Endometrial microvascular endothelial cells (primary cell): ENCODE data around the gene CRK. TPM values are rescaled to one million over a fixed set of nuclear protein-coding genes. Genes with fewer than 3 reads are reported as not detected.

ENCODE experiments used
- in situ Hi-C: cut with HindIII; loops from 2 replicates; pipeline ENCODE4 v1.10.0; 2017; ENCODE audit warnings: low sequenced_read_pairs, low pct_unique_long_range_greater_than_20kb; ENCODE audit errors: inconsistent ontology term
- total RNA-seq: library from RNA; depleted of rRNA; stranded (reverse); fragments of >200 nt; gene quantifications from one replicate; pipeline ENCODE4 v1.2.3, GENCODE V29; 2015; ENCODE audit errors: inconsistent ontology term

CRK gene
- total RNA-seq, 1 donor from 2014 or later, result 96.0 TPM

DNA sequence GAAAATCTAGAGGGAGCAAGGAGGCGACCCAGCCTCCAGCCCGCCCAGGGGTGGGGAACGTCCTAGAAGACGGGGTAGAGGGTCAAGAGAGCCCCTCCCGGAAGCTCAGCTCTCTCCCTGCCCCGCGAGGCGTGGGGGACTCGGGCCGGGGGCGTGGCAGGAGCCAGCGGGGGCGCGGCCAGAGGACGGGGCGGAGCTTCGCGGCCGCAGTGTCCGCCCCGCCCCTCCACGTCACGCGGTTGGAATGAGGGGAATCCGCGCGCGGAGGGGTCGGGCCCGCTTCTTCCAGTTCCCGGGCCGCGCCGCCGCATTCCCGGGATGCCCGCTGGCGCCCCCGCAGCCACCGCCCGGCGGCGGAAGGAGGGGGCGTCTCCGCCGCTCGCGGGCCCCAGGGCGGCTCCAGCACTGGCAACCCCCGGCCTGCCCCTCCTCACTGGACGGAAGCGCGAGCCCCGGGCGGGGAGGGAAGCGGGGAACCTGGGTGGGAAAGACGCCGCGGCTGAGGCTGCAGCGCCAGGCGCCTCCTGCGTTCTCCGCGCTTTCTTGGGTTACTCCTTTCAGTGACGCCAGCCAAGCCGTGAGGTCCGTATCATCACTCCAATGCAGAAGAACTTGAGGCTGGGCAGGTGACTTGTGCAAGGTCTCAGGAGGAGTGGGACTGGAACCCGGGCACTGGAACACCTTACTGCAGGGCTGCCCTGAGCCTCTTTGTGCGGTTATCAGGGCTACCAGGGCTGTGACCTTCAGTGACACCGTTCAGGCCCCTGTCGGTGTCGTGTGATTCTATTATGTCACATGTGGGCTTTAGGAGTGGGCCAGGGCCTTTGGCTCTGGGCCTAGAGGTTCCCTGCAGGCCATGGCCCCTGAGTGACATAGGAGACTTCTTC, 32.1 kb upstream of the CRK start:
- in situ Hi-C loops, result no loop called here

DNA sequence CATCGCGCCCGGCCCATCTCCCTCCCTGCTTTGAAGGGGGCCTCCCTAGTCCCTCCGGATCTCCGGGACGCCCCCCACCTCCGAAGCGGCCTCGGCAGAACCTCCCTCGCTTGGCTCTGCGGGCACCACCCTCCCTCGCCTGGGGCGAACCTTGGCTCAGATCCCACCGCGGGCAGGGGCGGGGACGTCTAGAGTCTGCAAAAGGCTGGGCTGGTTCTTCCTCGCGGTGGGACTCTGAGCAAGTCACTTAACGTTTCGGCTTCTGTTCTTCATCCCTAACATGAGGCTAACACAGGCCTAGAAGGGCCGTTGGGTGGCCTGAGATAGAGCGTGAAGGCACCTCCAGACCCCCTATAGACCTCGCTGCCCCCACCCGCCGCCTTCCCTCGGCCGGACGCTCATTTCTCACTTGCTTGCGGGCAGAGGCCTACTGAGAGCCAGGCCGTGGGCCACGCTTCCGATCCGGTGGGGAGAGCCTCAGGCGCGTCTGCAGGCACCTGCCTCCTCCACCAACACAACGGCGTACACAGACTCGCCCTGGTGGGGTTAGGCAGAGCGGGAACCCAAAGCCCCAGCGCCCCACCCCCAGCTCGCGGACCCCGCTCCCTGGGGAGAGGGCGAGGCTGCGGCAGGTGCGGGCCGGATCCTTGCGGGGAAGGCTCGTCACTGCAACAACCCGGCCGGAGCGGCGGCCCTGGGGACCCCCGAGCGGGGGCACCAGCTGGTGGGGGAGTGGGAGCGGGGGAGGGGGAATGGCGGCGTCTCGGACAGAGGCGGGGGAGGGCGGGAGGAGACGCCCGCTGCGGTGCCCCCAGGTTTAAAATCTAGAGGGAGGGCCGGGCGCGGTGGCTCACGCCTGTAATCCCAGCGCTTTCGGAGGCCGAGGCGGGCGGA, 31.0 kb upstream of the CRK start:
- in situ Hi-C loops, result no loop called here

DNA sequence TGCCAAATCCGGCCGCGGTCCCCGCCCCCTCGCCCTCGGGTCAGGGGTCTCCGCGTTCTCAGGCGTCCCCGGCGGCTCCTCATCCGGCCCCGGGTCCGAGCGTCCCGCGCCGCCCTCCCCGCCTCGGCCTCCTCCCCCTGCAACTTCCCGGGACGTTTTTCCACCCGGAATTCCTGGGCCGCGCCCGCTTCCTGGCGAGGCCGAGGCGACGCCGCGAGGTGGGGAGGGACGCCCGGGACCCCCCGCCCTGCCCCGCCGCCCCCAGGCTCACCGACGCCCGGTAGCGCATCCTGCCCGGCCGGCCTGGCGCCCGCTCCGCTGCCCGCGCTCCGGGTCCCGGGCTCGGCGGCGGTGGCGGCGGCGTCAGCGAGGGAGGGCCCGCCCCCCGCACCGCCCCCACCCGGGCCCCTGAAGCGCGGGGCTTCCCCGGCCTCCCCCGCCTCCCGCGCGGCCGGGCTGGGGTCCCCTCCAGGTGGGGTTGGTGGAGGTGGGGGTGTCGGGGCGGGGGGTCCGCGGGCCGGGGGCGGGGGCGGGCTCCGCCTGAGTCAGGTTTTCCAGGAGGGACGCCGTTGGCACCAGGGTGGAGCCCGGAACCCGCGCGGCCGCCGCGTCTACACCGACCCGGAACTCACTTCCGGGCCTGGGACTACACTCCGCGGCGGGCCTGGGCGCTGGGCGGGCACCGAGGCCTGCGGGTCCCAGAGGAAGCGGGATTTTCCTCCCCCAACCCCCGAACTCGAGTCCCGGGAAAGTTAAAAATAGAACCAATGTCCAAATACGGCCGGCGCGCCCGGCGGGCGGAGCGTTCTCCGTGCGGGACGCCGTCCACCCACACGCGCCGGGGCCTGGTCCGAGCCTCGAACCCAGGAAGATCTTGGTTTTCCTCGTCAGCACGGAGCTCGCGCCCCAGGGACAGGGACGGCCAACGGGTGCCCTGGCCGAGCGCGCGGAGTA, 29.7 kb upstream of the CRK start:
- in situ Hi-C loops, result no loop called here

DNA sequence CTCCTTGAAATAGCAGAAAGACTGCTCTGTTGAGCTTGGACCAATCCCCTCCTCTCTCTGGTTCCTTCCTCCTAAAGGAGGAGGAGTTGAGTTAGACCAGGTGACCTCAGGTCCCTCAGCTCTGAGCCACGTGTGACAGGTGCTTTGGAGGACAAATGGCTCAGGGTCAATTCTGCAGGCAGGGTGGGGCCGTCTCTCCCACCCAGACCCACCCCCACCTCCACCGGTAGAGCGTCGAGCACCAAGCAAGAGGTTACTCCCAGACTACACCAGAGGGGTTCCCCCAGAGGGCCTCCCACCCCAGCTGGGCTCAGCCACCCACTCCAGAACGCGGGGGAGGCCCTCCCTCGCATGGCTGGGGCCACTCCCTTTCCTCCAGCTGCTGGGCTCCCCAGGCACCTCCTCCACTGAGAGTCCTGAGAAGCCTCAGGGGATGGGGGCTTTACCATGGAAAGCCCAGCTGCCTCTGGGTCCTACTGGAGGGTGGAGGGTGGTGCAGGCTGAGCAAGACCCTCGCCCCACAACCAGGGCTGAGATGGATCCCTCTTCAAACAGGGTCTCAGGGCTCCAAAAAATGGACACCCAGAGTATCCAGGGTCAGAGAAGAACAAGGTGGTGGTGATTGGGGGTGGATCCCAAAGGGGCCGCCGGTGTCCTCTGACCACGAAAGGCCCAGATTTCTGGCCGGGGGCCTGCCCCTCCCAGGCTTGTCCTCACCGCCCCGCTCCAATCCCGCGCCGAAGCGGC, 28.8 kb upstream of the CRK start:
- in situ Hi-C loops, result no loop called here

DNA sequence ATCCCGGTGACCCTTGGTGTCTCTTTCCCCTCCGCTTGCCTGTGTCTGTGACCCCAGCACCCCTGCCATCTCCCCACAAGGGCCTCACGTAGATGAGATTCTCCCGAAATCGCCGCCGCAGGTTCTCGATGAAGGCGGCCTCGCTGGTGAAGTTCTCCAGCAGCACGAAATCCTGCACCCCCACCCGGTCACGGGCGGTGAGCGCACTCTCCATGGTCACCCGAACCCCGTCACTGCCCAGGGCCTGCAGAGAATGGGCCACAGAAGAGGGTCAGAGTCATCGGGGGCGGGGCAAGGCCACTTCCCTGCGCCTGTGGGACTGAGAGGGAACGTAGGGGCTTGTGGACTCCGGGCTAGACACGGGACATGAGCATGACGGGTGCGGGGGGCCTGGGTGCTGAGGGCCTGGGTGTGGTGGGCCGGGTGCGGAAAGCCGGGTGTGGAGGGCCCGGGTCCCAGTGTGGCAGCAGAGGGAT, 28.1 kb upstream of the CRK start:
- in situ Hi-C loops, result no loop called here

DNA sequence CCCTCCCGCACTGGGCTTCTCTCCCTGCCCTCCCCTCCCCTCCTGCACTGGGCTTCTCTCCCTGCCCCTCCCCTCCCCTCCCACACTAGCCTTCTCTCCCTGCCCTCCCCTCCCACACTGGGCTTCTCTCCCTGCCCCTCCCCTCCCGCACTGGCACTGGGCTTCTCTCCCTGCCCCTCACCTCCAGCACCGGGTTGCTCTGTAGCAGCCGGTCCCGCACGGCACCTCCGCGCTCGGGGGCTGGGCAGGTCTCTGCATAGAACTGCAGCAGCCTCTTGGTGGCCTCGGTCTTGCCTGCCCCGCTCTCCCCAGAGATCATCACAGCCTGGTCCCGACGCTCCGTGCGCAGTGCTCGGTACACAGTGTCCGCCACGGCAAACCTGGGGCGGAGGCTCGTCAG, 26.6 kb upstream of the CRK start:
- in situ Hi-C loops, result no loop called here

DNA sequence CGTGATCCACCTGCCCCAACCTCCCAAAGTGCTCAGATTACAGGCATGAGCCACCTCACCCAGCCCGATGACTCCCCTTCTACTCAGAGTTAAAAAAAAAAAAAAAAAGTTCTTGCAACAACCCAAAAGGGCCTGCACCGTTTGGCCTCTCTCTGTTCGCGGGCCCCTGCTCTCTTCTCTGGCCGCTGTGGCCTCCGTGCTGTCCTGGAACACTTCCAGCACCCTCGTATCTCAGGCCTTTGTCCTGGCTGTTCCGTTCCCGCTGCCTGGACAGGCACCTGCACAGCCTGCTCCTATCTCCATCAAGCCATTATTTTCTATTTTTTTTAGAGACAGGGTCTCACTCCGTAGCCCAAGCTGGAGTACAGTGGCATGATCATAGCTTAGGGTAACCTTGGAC, 25.7 kb upstream of the CRK start:
- in situ Hi-C loops, result no loop called here

DNA sequence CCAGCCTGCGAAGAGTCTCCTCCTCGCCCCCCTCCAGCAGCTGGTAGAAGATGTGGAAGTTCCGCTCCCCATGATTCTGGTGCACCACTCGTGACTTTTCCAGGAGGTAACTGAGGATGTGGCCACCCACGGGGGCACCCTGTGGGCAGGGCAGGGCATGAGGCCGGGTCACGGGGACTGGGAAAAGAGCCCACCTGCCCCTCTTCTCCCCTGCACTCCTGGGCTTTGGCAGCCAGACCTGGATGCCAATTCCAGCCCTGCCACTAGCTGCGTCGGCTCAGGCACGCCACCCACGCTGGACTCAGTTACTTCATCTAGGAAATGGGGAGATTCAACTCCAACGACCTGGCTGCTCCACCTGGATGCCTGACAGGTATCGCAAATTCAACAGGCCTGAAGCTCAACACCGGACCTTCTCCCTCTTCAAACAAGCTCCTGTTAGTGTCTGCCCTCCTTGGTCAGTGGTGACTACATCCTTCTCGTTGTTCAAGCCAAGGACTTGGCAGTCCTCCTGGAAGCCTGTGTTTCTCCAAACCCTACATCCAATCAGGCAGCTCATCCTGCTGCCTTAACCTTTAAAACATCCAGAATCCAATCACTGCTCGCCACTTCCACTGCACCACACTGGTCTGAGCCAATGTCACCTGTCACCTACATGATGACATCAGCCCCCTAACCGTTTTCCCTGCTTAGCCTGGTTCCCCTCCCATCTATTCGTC, 24.9 kb upstream of the CRK start:
- in situ Hi-C loops, result no loop called here

DNA sequence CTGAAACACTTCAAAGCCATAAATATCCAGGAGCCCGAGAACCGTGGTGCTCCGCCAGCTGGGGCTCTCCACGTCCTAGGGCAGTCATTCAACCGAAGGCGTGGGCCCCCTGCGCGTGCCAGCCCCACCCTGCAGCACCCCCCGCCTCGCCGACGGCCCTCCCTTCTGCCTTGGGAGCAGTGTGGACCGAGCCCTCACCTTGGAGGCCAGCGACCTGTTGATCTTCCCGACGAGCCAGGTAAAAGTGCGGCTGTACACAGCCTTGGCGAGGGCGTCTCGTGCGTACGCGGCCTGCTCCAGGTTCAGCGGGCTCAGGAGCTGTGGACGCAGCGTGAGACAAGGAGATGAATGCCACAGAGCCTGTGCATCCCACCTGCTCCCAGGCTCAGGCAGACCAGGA, 22.4 kb upstream of the CRK start:
- in situ Hi-C loops, result no loop called here

DNA sequence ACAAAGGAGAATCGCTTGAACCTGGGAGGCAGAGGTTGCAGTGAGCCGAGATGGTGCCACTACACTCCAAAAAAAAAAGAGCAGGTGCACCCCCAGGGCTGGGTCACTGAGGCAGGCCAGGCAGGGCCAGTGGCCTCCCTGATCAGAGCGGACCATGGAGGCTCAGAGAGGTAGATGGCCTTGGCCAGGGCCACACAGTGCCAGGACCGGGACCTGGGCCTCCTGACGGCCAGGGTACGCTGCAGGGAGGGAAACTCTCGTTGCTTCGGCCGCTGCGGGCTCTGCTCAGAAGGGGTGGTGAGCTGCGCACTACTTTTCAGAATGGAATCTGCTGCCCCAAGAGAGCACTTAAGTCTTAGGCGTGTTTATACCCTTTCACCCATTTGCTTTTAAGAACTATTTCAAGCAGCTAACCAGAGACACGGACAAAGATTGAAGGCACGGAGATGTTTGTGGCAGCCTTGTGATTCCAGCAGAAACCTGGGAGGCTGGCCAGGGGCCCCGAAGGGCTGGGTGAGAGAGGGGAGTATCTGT, 19.4 kb upstream of the CRK start:
- in situ Hi-C loops, result no loop called here

DNA sequence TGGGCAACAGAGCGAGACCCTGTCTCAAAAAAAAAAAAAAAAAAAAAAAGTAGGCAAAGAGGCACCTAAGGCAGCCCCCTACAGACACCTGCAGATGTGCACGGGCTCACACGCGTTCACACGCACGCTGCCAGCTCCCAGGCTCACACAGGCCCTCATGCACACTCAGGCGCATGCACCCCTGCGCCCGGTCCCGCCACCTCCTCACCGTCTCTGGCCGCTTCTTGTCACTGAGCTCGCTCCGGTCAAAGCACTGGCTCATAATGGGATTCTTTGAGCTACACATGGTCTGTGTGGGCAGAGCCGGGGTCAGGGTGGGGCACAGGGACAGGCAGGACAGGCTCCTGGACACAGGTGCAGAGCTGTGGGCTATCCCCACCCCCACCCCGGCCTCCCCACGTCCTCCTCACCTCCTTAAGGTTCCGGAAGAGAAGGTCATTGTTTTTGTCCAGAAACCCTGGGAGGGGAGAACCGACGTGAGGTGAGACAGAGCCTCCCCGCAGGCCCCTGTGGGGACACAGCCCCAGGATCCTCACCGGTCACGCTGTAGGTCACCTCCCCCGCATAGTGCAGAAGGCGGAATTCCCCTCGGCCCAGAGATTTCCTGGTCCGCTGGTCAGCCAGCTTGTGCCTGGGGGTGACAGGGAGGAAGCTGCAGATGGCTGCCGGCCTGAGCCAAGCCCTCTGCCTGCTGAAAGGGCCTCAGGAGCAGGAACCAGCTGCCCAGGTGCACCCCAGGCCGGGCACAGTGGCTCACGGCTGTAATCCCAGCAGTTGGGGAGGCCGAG, 18.6 kb upstream of the CRK start:
- in situ Hi-C loops, result no loop called here

DNA sequence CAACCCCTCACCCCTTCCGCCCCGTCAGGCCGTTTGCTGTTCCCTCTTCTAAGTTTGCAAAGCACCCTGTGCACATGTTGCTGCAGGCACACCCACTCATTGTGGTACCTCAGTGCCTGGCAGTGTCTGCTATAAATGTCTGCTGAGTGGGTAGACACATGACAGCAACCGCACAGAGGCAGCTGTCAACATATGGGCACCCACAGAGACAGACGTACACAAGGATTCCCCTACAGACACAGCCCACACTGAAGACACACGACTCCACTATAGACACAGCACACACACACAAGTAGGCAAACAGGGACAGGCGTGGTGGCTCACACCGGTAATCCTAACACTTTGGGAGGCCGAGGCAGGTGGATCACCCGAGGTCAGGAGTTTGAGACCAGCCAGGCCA, 17.8 kb upstream of the CRK start:
- in situ Hi-C loops, result no loop called here

DNA sequence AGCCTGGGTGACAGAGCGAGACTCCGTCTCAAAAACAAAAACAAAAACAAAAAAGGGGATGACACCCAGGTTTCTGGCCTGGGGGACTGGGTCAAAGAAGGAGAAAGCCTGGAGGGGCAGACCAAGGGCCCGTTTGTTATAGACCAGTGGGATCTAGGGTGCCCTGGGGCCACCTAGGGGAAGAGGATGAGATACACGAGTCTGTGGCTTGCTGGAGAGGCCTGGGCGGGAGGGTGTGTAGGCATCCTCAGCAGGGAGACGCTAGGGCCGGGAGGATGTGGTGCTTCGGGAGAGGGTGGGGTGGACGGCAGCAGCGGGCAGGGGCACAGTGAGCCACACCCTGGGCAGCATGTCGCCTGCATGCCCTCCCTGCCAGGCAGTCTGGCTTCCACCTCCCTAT, 17.1 kb upstream of the CRK start:
- in situ Hi-C loops, result no loop called here

DNA sequence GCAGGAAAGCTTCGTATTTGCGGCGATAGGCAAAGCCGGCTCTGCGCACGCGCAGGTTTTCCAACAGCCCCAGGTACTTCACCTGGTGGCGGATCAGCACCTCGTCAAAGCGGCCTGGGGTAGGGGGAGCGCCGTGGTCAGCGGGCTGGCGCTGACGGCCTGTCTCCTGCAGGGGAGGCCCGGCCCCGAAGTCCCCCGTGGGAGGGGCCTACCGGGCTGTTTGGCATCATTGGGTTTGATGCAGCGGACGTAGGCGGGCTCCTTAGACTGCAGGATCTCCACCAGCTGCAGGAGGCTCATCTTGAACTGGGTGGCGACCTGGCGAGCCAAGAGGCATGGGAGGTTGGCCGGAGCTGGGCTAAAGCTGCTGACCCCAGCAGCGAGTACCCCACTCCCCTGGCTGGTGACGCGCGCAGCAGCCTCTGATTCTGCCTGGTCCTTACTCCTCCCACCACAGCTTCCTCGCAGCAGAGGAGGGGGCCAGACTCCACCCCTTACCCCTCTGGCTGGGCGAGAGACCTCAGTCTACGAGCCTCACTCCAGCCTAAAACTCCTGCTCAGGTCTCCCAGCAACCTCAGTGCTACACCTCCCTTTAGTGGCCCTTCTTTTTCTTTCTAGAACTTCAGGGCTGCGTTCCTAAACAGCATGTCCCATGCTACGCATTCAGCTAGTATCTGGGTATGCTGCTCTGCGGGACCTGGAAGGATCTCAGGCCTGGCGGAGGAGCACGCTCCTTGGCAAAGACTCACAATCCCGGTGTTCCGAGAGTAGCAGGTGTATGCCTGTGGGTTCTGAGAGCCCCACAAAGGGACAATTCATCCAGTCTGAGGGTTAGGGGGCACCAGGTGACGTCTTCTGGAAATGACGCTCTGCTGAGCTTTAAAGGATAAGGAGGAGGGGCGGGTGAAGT, 16.1 kb upstream of the CRK start:
- in situ Hi-C loops, result no loop called here

DNA sequence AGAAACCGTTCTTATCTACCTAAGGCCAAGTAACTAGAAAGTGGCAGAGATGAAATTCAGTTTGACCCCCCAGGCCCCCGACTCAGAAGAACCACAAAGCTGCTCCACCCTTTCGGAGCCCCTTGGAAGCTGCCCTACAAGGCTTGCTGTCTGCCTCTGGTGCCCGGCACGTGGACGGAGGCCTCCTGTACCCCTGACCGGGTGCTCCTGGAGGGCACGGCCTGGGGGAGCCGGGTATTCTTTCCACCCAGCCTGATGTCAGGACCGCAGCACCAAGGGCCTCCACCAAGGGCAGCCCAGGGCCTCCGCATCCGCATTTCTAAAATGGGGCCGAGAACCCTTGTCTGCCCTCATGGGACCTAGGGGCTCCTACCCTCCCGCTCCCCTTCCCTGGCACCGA, 15.5 kb upstream of the CRK start:
- in situ Hi-C loops, result no loop called here
